GM12874 (cell line): ENCODE measurements around the gene AK8.

Experiments used
- TF ChIP-seq, protein P1 (sequence below): IDR thresholded peaks from 2 replicates; pipeline ENCODE4 v1.5.1; 2011; ENCODE audit warnings: low read depth, mild to moderate bottlenecking, control low read depth, low read length, moderate library complexity; ENCODE audit not compliant: insufficient read depth

Gene AK8

GRCh38 chr9:132750668-132751067, 127.4 kb downstream of the AK8 start:
- TF ChIP-seq, protein P1, sequence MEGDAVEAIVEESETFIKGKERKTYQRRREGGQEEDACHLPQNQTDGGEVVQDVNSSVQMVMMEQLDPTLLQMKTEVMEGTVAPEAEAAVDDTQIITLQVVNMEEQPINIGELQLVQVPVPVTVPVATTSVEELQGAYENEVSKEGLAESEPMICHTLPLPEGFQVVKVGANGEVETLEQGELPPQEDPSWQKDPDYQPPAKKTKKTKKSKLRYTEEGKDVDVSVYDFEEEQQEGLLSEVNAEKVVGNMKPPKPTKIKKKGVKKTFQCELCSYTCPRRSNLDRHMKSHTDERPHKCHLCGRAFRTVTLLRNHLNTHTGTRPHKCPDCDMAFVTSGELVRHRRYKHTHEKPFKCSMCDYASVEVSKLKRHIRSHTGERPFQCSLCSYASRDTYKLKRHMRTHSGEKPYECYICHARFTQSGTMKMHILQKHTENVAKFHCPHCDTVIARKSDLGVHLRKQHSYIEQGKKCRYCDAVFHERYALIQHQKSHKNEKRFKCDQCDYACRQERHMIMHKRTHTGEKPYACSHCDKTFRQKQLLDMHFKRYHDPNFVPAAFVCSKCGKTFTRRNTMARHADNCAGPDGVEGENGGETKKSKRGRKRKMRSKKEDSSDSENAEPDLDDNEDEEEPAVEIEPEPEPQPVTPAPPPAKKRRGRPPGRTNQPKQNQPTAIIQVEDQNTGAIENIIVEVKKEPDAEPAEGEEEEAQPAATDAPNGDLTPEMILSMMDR: no peak

DNA sequence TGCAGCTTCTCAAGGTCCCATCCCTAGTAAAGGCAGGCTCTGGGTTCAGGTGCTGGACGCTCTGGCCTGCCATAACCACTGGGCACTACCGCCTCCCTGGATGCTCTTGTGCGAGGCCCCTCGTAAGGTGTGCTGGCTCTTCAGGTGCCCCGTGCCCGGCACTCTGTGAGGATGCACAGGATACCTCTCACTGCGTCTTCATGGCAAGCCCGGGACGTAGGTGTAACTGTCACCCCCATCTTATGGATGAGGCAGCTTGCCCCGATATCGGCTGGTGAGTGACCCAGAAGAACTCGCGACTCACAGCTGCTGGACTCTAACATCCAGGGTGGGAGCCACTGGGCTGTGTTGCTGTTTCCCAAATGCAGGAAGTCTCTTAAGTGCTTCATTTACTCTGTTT, 128.8 kb downstream of the AK8 start:
- TF ChIP-seq, protein P1: no peak

- TF ChIP-seq, protein P1: no peak
Observed at GRCh38 chr9:132748450-132748849, 129.6 kb downstream of the AK8 start.

- TF ChIP-seq, protein P1: no peak
Observed at GRCh38 chr9:132745756-132746709, 132.1 kb downstream of the AK8 start.

DNA sequence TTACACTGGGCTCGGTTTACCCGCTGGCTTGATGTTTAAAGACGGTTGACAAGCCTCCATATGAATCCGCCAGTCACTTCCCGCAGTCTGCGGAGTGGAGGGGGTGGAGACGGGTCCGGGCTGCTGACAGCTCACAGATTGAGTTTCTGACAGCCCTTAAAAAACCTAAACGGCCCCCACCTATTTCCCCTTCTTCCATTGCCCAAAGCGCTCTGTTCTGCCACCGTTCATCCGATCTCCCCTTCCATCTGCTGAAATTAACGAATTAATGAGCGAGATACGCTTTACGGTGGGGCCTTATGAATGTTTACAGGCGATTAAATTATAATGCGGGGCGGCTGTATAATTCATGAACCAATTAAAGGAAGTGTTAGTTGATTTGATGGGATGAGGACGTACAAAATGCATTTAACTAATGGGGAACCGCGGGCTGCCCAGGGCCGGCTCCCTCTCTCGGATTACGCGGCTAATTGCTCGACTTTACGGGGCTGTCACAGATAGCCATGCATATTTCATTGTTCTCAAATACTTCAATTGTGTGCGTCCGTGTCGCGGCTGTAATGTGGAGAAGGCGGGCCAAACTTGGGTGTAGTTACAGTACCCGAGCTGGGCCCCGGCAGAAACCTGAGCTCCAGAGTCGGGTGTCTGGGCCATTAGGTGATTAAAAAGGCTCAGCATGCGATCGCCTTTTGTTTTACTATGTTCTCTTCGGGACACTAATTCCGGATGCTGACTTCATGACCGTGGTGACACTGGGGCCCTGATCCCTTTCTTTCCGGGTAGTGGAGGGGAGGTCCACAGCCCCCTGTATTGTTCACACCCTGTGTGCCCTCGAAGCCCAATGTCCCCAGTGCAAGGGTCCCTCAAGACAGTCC, 133.0 kb downstream of the AK8 start:
- TF ChIP-seq, protein P1: no peak

DNA sequence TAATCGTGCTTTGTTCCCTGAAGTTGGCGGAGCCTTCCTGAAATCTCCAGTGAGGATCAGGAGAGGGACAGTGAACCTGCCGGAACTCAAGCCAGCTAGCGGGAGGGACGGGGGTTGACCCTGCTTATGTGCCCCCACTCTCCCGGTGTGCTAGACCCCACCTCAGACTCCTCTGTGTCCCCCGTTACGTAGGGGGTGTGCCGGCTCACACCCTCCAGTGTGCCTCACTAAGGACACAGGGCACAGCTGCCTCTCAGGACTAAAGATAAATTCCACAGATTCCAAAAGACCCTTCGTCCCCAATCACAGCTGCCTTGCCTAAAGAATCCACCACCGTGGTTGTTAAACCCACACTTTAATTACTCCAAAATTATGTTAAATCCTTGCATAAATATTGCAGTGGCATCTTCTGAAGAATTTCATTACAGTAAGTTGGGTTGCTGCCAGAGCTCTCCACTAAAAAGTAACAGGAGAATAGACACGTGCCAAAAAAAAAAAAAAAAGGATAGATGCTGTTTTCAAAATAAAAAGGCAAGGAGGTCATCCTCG, 134.1 kb downstream of the AK8 start:
- TF ChIP-seq, protein P1: no peak

- TF ChIP-seq, protein P1: no peak
Observed at GRCh38 chr9:132742821-132743311, 135.2 kb downstream of the AK8 start.
